NCI-H1048 (cell line): Measurements from ENCODE around the gene FREM3.

Source experiments
- DNase-seq: peaks from one replicate; lab custom pipeline; 2025; lab: John Stamatoyannopoulos, UW

Gene FREM3

DNA sequence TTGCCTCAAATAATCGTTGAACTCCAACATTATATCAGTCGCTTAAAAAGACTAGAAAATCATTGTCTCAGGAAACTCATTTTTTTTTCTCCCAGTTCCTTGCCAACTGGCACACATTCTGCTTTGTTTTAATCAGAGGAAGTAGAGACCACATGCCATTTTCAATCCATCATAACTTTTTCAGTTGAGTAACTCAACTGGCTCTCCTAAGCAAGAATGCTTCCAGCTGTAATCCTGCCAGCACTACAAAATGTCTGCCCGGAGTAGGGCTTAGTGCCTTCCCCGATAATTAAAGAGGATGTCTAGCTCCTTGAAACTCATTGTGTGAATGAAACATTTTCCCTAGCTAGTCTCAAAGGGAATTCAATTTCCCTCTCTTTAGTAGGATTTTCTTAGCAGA lies 33.0 kb downstream of the FREM3 start:
- DNase-seq: no peak

DNA sequence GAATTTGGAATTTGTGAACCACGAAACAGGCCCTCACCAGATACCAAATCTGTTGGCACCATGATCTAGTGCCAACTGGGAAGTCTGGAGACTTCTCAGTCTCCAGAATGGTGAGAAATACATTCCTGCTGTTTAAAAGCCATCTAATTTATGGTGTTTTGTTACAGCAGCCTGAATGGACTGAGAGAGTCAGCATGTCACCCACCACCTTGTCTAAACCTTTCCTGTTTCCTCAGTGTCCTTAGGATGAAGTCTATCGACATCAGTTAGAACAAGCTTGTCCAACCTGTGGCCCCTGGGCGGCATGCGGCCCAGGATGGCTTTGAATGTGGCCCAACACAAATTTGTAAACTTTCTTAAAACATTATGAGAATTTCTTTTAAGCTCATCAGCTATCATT lies 42.1 kb downstream of the FREM3 start:
- no peak for DNase-seq

DNA sequence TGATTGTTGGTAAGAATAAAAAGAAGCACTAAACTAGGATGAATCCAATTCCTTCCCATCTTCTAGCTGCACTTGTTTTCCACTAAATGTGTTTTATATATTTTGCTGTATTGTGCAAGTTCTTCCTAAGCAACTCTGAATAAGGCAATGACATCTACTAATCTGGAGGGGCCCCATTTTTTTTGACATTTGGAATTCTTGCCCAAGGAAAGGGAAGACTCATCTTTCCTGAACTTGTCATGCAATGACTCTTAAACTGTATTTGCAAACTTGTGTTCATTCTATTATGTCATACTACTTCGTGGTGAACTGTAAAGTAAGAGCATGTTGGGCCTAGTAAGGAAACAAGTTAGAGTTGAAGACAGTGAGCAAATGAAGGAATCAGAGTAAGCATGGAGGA lies 45.9 kb downstream of the FREM3 start:
- no peak for DNase-seq

DNA sequence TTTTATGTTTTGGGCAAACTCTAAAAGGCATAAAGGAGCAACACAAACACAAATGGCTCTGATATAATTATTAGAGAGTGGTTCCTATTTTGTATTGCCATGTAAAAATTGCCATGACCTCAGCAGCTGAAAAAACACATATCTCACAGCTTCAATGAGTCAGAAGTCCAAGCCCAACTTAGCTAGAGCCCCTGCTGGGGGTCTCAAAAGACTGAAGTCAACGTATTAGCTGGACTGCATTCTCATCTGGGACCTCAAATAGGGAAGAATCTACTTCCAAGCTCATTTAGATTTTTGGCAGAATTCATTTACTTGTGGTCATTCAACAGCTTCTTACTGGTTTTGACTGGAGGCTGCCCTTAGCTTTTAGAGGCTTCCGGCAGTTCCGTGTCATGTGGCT lies 47.4 kb downstream of the FREM3 start:
- no peak for DNase-seq

DNA sequence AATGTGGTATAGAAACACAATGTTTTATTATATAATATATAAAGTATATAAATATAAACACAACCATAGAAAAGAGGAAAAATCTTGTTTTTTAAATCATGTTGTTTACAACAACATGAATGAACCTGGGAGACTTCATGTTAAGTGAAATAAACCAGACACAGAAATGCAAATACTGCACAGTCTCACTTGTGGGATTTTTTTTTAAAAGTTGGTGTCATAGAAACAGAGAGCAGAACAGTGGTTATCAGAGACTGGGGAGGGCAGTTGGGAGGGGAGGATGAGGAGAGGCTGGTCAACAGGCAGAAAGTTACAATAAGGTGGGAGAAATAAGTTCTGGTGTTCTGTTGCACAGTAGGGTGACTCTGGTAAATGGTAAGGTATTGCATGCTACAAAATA lies 57.1 kb downstream of the FREM3 start:
- no peak for DNase-seq

DNA sequence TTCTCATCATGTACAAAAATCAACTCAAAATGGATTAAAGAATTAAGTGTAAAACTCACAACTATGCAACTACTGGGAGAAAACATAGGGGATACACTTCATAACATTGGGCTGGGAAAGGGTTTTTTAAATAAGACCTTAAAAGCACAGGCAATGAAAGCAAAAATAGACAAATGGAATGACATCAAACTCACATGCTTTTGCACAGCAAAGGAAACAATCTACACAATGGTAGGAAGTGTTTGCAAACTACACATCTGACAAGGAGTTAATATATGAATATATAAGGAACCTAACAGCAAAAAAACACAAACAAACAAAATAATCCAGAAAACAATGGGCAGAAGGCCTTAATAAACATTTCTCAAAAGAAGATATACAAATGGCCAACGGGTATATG lies 57.9 kb downstream of the FREM3 start:
- DNase-seq: no peak

DNA sequence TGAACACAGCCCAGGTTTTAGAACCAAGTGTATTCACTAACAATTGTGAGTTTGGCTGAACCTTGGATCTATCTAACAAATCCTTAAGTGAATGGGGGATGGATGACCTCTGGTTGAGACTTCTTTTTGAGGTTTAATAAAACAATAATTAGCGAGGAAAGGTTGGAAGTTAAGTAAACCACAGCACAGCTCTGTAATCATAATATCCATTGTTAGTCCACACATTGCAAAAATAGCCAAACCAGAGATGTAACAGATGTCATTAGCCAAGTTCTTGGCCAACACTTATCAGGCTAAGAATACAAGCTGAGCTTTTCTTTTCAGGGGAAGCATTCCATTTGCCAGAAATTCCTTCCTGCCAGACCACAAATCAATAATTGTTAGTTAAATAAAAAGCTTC lies 59.1 kb downstream of the FREM3 start:
- no peak for DNase-seq

DNA sequence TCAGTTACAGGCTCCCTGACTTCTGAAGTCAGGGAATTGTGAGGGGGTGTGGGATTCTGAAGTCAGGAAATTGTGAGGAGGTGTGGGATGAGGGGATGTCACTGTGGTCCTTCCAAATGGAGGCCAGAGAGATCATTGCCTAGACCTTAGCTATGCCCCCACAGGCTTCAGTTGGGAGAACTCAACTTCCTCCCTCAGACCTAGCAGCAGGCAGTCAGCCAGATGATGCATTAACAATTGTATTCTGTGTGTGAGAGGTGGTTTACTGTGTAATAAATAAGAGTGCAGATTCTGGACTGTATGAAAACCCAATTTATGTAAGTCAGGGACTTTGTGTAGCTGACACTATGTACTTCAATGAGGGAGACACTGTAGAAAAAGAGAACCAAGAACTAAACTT lies 65.7 kb downstream of the FREM3 start:
- no peak for DNase-seq

DNA sequence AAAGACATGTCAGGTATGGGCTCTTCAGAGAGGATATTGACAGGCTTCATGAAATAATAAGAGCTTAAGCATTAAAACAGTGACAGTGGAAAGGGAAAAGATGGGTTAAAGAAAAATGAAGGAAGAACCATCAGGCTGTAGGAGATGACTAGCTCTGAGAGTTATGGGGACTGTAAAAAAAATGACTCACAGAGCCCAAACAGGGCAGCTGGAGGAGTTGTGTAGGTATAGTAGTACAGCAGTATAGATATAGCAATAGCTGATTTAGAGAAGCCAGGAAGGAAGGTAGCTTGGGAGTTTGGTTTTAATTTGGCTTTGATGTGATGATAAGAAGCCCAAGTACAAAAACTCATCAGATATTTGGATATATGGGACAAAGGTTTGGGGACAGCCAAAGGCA lies 66.6 kb downstream of the FREM3 start:
- no peak for DNase-seq

DNA sequence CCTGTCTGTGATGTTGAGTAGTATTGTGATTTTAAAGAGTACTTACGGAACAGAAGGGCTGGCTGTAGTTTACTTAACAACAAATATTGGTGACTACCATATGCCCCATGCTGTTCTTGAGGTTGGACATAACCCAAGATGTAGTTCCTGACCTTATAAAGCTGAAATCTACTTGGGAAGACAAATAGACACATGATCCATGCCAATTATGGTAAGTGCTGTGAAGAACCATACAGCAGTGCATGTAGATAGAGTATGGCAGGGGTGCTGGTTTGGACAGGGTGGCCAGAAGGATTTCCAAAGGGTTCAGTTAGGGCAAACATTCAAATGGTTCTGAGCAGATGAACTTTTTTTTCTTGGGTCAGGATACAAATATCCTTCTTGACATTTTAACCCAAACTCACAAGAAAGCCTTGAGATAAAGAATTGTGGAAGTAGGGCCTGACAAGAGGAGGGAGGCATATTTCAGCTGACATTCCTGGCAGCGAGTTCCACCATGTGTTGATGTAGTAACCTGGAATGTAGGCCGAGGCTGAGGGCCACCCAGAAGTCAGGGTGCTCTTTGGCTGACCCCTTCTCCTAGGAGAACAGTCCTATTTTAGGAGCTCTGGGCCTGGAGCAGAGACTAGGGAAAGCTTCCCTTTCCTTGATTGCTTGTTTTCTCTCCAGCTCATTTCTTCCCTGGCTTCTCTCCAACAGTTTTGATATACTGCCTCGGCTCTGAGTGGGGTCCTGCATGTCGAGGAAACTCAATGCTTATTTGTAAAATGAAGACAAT lies 74.2 kb downstream of the FREM3 start:
- no peak for DNase-seq

DNA sequence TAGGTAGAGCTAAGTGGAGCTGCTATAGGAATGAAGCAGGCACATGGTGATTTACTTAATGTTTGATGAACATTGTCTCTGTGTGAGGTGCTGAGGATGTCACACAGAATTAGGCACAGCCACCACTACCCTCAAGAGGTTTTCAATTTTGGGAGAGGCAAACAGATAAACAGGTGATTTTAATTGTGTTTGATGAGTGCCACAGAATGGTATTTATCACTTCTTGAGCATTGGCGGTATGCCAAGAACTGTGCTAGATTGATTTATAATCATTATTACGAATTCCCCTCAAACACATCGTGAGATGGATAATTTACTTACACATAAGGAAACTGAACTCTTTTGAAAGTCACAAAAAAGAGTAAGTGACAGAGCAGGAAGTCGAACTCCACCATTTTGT lies 74.8 kb downstream of the FREM3 start:
- no peak for DNase-seq

DNA sequence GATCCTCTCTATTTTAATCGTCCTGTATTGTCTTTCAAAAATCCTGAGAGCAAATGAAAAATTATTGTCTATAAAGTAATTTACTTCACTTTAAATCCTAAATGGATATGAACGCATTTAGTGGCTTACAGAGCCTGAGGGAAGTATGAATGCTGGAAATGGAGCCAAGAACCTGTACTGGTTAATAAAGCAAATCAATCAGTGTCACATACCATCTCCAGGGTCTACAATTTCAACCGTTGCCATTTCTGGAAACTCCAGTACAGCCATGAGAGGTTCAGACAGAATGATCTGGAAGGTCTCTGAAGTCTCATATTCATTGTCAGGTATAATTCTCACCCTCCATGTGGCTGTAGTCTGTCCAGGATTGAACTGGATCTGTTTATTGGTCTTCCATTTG lies 76.6 kb downstream of the FREM3 start:
- DNase-seq: no peak

DNA sequence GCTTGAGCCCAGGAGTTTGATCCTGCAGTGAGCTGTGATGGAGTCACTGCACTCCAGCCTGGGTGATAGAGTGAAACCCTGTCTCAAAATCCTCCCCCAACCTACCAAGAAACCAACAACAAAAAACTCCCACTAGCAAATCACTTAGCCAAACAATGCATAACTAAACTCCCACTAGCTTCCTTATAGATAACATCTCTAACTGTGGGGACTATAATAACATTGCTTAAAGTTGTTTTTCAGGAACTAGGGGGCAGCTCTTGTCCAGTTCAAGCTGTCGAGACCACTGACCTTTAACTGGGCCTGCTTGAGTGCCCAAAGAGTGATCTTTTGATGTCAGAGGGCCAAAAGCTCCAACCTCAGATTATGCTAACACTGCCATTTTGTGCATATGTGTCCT lies 81.7 kb downstream of the FREM3 start:
- DNase-seq: no peak

DNA sequence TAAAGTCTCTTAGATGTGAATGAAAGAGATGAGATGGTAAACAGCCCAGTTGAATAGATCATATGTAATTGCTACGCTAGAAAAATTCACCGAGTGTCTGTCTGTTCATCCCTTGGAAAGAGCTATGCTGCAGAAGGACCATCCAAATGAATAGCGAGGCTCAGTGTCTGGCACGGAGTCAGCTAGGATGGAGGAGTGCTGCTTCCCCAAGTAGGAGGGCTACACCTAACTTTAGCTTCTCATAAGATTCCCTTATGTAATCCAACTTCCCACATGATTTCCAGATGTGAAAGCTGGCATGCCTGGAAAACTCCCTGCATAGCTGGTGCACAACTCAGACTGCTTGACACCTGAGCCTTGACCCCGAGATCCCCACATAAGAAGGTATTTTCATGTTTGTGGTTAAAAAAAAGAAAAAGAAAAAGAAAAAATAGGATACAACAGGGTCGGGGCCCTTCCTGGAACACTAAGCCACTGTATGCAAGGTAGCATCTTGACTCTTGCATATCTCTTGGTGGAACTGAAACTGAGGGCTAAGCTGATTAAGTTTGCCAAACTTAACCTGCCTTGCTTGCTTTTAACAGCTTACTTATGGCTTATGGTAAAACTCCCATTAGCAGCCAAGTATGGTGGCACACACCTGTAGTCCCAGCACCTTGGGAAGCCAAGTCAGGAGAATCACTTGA lies 82.3 kb downstream of the FREM3 start:
- DNase-seq: no peak

DNA sequence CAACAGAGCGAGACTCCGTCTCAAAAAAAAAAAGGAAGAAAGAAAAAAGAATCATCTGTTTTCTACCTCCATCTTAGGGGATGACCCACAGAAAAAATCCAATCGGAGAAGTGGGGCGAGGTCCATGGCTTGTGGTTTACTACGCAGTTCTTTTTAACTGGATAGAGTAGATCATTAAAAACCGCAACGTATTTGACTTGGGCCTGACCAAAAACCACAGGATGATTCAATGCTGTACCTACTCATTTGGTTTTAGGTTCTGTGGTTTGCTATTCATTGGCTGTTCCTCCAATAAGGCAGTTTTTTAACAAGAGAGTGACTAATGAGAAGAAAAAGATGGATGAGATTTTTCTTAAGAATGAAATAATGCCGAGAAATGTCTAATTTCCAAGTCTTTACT lies 83.7 kb downstream of the FREM3 start:
- DNase-seq: no peak

DNA sequence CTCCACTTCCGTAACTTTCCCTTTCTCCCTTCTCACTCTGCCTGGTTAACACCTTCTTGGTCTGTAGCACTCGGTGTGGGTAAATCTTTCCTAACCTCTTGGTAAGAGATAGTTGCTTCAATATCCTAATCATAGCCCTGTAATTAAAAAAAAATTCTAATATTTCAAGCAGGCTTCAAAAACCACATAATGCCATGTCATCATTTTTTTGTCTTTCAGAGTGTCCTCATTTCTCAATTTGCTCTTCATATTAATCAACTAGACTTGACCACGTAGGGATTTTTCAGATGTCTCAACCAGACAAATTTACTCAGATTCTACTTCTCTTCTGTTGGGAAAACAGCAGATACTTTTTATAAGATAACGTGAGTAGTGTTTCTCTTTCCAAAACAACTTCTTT lies 91.0 kb downstream of the FREM3 start:
- no peak for DNase-seq

DNA sequence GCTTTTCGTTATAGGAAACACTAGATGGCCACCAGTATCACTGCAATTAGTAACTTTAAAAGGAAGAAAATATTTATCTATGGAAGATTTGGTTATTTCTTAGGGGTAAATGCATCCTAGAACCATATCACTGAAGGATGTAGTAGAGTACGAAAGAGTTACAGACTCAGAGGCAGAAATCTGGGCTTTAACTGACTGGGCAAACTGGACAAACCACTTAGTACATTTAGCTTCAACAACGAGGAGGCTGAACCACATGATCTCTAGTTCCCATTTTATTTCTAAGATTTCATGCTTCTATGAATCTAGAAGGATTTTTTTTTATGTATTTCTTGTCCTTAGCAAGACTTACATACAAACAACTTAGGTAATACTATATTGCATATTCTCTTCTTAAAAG lies 94.0 kb downstream of the FREM3 start:
- no peak for DNase-seq

DNA sequence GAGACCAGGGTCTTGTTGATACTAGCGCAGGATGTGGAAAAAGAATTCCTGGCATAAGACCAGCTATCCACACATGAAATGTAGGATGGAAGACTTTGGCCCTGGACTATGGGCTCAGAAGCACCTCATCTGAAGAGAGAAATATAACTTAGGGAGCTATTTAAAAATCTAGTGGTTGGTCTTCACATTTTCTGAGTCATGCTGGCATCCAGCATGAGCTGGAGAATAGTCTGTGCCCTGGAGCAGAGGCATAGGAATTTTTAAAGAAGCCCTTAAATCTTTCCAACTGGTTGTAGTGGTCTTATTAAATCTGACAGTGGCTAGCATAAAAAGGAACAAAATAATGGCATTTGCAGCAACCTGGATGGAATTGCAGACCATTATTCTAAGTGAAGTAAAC lies 100.6 kb downstream of the FREM3 start:
- DNase-seq: no peak

DNA sequence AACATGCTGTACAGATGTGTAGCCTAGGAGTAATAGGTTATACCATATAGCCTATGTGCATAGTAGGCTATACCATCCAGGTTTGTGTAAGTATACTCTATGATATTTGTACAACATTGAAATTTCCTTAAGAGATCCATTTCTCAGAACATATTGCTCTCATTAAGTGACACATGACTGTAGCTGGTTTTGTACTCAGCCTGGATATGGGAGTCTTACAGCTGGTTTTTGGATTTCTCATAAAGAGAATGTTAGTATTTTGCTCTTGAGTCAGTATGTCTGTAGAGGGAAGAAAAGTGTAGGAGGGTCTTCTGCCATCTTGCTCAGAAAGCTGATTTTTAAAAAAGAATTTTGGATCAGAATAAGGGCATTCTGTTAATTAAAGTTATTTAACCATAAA lies 101.7 kb downstream of the FREM3 start:
- DNase-seq: no peak

DNA sequence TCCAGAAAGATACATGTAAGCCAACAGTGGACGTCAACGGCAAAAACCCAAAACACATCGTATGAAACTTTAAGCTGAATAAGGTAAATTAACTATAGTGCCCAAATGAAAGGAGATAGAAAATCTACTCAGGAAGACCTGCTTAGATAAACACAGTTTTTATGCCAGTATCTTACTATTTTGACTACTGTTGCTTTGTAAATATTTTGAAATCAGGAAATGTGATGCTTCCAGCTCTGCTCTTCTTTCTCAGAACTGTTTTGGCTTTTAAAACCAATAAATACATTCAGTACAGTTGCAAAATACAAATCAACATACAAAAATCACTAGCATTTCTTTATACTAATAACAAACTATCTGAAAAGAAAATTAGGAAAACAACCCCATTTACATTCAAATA lies 103.2 kb downstream of the FREM3 start:
- DNase-seq: no peak

DNA sequence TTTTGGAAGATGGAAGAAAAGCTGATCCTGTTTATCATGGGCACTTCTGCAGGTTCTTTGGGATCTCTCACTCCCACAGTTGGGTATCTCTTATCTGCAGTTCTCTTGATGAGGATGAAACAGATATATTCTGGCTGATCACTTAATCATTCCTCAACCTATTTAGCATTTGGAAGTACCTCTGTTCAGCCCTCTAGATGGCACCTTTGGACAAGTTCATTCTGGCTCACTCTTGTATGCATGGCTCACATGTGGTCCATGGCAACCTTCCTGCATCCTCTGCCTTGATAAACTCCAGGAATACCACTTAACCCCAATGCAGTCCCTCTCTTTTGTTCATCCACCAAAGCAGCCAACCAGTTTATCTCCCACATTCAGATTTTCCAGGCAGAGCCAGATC lies 112.8 kb downstream of the FREM3 start:
- no peak for DNase-seq

DNA sequence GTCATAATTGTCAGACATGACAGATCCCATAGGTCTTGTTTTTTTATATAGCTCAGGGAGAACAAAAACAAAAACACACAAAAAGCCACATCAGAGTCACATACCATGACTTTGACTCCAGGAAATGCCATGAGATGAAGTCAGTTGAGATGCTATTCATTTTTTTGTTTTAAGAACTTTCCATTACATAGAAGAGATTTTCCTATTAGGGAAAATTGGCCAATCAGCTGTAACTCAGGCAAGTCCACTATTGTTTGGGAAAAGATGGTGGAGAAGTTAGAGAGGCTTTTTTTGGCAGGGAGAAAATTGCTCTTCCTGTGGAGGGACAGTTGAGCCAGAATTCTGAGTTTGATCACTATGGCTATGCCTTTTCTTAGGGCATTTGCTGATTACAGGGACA lies 114.4 kb downstream of the FREM3 start:
- DNase-seq: no peak

DNA sequence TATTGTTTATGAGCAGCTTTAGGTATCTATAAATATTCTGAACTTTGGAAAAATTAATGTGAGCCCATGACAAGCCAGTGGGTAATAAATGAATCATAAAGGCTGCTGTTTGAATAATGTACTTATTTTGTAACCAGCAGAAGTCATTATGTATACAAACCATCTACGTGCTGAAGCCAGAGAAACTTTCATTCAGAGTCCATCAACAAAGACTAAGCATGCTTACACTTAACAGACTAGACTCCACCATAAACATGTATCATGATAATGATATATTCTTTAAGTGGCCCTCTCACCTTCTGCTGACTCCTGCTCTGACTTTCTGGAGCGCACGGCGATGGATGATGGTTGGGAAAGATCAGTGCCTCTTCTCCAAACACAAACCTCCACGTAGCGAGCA lies 114.9 kb downstream of the FREM3 start:
- no peak for DNase-seq

DNA sequence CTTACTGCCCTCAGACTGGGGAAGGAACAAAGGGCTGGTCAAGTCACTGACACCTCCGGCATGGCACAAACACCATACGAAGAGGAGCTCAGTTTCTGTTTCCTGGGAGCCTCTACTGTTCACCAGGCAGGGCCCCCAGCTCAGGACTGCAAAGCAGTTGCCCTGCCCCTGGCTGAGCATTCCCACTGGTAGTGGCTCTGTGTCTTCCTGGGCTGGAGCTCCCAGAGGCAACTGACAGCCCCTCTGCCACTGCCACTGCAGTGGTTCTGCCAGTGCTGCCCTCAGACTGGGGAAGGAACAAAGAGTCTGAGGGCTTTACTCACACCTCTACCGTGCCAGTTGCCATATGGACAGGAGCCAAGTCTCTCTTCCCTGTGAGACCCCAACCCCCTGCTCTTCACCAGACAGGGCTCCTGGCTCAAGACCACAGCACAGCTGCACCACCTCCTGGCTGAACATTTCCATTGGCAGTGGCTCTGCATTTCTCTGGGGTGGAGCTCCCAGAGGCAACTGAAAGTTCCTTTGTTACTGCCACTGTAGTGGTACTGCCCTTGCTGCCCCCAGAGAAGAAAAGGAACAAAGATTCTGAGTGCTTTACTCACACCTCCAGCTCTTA lies 119.0 kb downstream of the FREM3 start:
- DNase-seq: no peak
